H1 (cell line): ENCODE measurements around the gene LCLAT1. TPM values are rescaled to one million over a fixed set of nuclear protein-coding genes. Genes with fewer than 3 reads are reported as not detected.

Experiments
- CTCF ChIA-PET: fragments of 300-600 bp; sonication (Branson Sonifier 250); formaldehyde crosslinking; loops from one replicate; lab custom pipeline; 2021; ENCODE audit not compliant: partially characterized antibody; lab: Charles Lee
- POLR2A ChIA-PET: fragments of 300-600 bp; sonication (Branson Sonifier 250); formaldehyde crosslinking; loops from one replicate; lab custom pipeline; 2021; ENCODE audit warnings: inconsistent platforms; ENCODE audit not compliant: partially characterized antibody; lab: Charles Lee
- DNase-seq, 2 experiments: peaks; one replicate each; pipeline versions ENCODE4 v3.0.0 to v3.0.0-alpha.2; 2010 to 2022; ENCODE audit warnings: low spot score in 2 of 2, low read depth in 1 of 2, mixed read lengths in 1 of 2
- FAIRE-seq: peaks from 2 replicates; lab custom pipeline; 2011; peaks lifted over from hg19 to GRCh38; lab: Jason Lieb, UNC
- H2AFZ ChIP-seq: 2 replicates; pipeline ENCODE4 v1.8.1; 2012; ENCODE audit warnings: low read length, inconsistent platforms
- H2AK5ac ChIP-seq: 2 replicates; pipeline ENCODE4 v1.6.1; 2013; ENCODE audit warnings: low read depth, low read length
- H2BK120ac ChIP-seq: replicated peaks from 2 replicates; pipeline ENCODE3; 2013; ENCODE audit warnings: low read depth, low read length, inconsistent platforms
- H2BK12ac ChIP-seq: 2 replicates; pipeline ENCODE4 v1.6.1; 2013; ENCODE audit warnings: low read depth, low read length
- H2BK15ac ChIP-seq: 2 replicates; pipeline ENCODE4 v1.6.1; 2013; ENCODE audit warnings: low read length
- H2BK20ac ChIP-seq: 2 replicates; pipeline ENCODE4 v1.6.1; 2013; ENCODE audit warnings: low read length
- H2BK5ac ChIP-seq: 2 replicates; pipeline ENCODE4 v1.6.1; 2013; ENCODE audit warnings: low read depth, low read length
- H3K14ac ChIP-seq: 2 replicates; pipeline ENCODE4 v1.6.1; 2013; ENCODE audit warnings: inconsistent platforms; ENCODE audit not compliant: insufficient read length
- H3K18ac ChIP-seq: 2 replicates; pipeline ENCODE4 v1.6.1; 2013; ENCODE audit warnings: low read length; ENCODE audit errors: extremely low read depth
- H3K23ac ChIP-seq: 2 replicates; pipeline ENCODE4 v1.6.1; 2013; ENCODE audit warnings: inconsistent platforms; ENCODE audit not compliant: insufficient read length
- H3K23me2 ChIP-seq: 2 replicates; pipeline ENCODE4 v1.6.1; 2013; ENCODE audit warnings: low read depth, low read length
- H3K27ac ChIP-seq: 2 replicates; pipeline ENCODE4 v1.6.1; 2011; ENCODE audit warnings: low read depth, low read length, inconsistent platforms
- H3K27me3 ChIP-seq, 4 experiments: replicated peaks in 1 of 4; 1 replicate in 1 of 4; 2 replicates in 3 of 4; pipeline versions ENCODE4 v1.6.1 to v1.8.1; 2011 to 2013; ENCODE audit warnings: low read length in 3 of 4, mild to moderate bottlenecking in 3 of 4, inconsistent platforms in 2 of 4, mixed read lengths in 2 of 4, moderate library complexity in 1 of 4; ENCODE audit not compliant: control insufficient read depth in 3 of 4, insufficient read depth in 3 of 4; ENCODE audit errors: extremely low read depth in 1 of 4
- H3K36me3 ChIP-seq, 4 experiments: 2 replicates each; pipeline versions ENCODE4 v1.6.1 to v1.8.1; 2011 to 2013; ENCODE audit warnings: mild to moderate bottlenecking in 4 of 4, low read length in 3 of 4, moderate library complexity in 2 of 4, control low read depth in 1 of 4, inconsistent platforms in 1 of 4; ENCODE audit not compliant: insufficient read depth in 4 of 4, control insufficient read depth in 2 of 4
- H3K4ac ChIP-seq: replicated peaks from 2 replicates; pipeline ENCODE3; 2013; ENCODE audit warnings: low read length, low read depth, mixed read lengths, inconsistent platforms; ENCODE audit not compliant: insufficient read length
- H3K4me1 ChIP-seq, 4 experiments: replicated peaks in 1 of 4; 1 replicate in 1 of 4; 2 replicates in 3 of 4; pipeline versions ENCODE4 v1.6.1 to v1.8.1; 2011 to 2013; ENCODE audit warnings: low read length in 3 of 4, inconsistent platforms in 2 of 4, mixed read lengths in 1 of 4; ENCODE audit not compliant: insufficient read depth in 4 of 4, control insufficient read depth in 3 of 4
- H3K4me2 ChIP-seq, 2 experiments: 2 replicates each; pipeline versions ENCODE4 v1.6.1 to v1.8.1; 2011 to 2013; ENCODE audit warnings: low read depth in 2 of 2, low read length in 2 of 2, control low read depth in 1 of 2, inconsistent platforms in 1 of 2, mild to moderate bottlenecking in 1 of 2; ENCODE audit not compliant: insufficient read depth in 1 of 2
- H3K4me3 ChIP-seq, 4 experiments: fragments of 200-600, 300-600 bp in 1 of 4; sonication (generic), shearing (Covaris generic), sonication (Bioruptor Twin) in 1 of 4; 2 replicates each; pipeline versions ENCODE4 v1.5.1 to v1.8.1; 2011 to 2016; ENCODE audit warnings: low read length in 4 of 4, low read depth in 3 of 4, control low read depth in 2 of 4, inconsistent platforms in 2 of 4, mild to moderate bottlenecking in 2 of 4, mixed read lengths in 1 of 4, moderate library complexity in 1 of 4; ENCODE audit not compliant: insufficient read depth in 2 of 4; ENCODE audit errors: extremely low read depth in 1 of 4
- H3K56ac ChIP-seq: replicated peaks from 2 replicates; pipeline ENCODE3; 2013; ENCODE audit warnings: low read depth, mild to moderate bottlenecking, mixed read lengths, low read length, inconsistent platforms; ENCODE audit not compliant: insufficient read length
- H3K79me1 ChIP-seq: 2 replicates; pipeline ENCODE4 v1.6.1; 2013; ENCODE audit warnings: low read depth, low read length, control low read depth
- H3K79me2 ChIP-seq, 2 experiments: 2 replicates each; pipeline versions ENCODE4 v1.6.1 to v1.8.1; 2012 to 2013; ENCODE audit warnings: low read length in 2 of 2, mild to moderate bottlenecking in 2 of 2, inconsistent platforms in 1 of 2; ENCODE audit not compliant: insufficient read depth in 2 of 2, control insufficient read depth in 1 of 2
- H3K9ac ChIP-seq, 4 experiments: replicated peaks in 1 of 4; 1 replicate in 1 of 4; 2 replicates in 3 of 4; pipeline versions ENCODE4 v1.6.1 to v1.8.1; 2011 to 2013; ENCODE audit warnings: low read depth in 3 of 4, low read length in 3 of 4, control low read depth in 2 of 4, mild to moderate bottlenecking in 2 of 4, moderate library complexity in 2 of 4, inconsistent platforms in 1 of 4; ENCODE audit errors: extremely low read depth in 1 of 4
- H3K9me3 ChIP-seq, 2 experiments: 2 replicates each; pipeline versions ENCODE4 v1.6.1 to v1.8.1; 2012 to 2013; ENCODE audit warnings: mild to moderate bottlenecking in 2 of 2, moderate library complexity in 2 of 2, control low read depth in 1 of 2, inconsistent platforms in 1 of 2, low read depth in 1 of 2, low read length in 1 of 2, mixed read lengths in 1 of 2; ENCODE audit not compliant: insufficient read depth in 2 of 2
- H4K20me1 ChIP-seq, 2 experiments: replicated peaks in 1 of 2; 2 replicates each; pipeline versions ENCODE3 to v1.8.1; 2011 to 2013; ENCODE audit warnings: inconsistent platforms in 2 of 2, low read length in 2 of 2, mild to moderate bottlenecking in 1 of 2; ENCODE audit not compliant: insufficient read depth in 2 of 2, control insufficient read depth in 1 of 2
- H4K5ac ChIP-seq: 2 replicates; pipeline ENCODE4 v1.6.1; 2013; ENCODE audit warnings: low read length, low read depth, mixed read lengths, inconsistent platforms; ENCODE audit not compliant: insufficient read length
- H4K8ac ChIP-seq: 2 replicates; pipeline ENCODE4 v1.8.0; 2013; ENCODE audit warnings: mild to moderate bottlenecking, moderate library complexity, low read length, inconsistent platforms; ENCODE audit not compliant: insufficient read depth; ENCODE audit errors: extremely low read depth
- H4K91ac ChIP-seq: replicated peaks from 2 replicates; pipeline ENCODE3; 2013; ENCODE audit warnings: low read length, mixed read lengths, inconsistent platforms; ENCODE audit not compliant: insufficient read length
- BCL11A ChIP-seq, 2 experiments: IDR thresholded peaks; one replicate each; pipeline ENCODE4 v1.6.1; 2011; ENCODE audit warnings: low read depth in 2 of 2, low read length in 2 of 2, mild to moderate bottlenecking in 2 of 2
- CEBPB ChIP-seq: IDR thresholded peaks from 2 replicates; pipeline ENCODE4 v1.6.1; 2012; ENCODE audit warnings: low read depth, low read length
- CHD1 ChIP-seq: IDR thresholded peaks from 2 replicates; pipeline ENCODE4 v1.6.1; 2012; ENCODE audit warnings: low read depth, low read length, improper control_type of control experiment
- CHD2 ChIP-seq: IDR thresholded peaks from 2 replicates; pipeline ENCODE4 v1.6.1; 2012; ENCODE audit warnings: low read length, improper control_type of control experiment
- CTCF ChIP-seq, 3 experiments: IDR thresholded peaks; 1 replicate in 2 of 3; 2 replicates in 1 of 3; pipeline versions ENCODE4 v1.5.1 to v1.6.1; 2011; ENCODE audit warnings: low read length in 3 of 3, mild to moderate bottlenecking in 3 of 3, inconsistent platforms in 2 of 3, low read depth in 1 of 3, moderate library complexity in 1 of 3; ENCODE audit not compliant: insufficient read depth in 1 of 3; ENCODE audit errors: control extremely low read depth in 1 of 3
- GTF2F1 ChIP-seq: IDR thresholded peaks from 2 replicates; pipeline ENCODE4 v1.6.1; 2012; ENCODE audit warnings: low read depth, low read length, improper control_type of control experiment, borderline replicate concordance
- JUND ChIP-seq: IDR thresholded peaks from 2 replicates; pipeline ENCODE4 v1.6.1; 2011; ENCODE audit warnings: mild to moderate bottlenecking, improper control_type of control experiment, low read length
- MAX ChIP-seq: IDR thresholded peaks from 2 replicates; pipeline ENCODE4 v1.6.1; 2012; ENCODE audit warnings: inconsistent platforms
- SAP30 ChIP-seq: fragments of 300-600 bp; sonication (generic); IDR thresholded peaks from 2 replicates; pipeline ENCODE4 v1.7.1; 2012; ENCODE audit warnings: low read length, moderate library complexity, mild to moderate bottlenecking, inconsistent platforms; ENCODE audit not compliant: insufficient read depth, insufficient replicate concordance
- SIX5 ChIP-seq: IDR thresholded peaks from 2 replicates; pipeline ENCODE4 v1.6.1; 2011; ENCODE audit warnings: mild to moderate bottlenecking, low read depth, low read length
- TCF12 ChIP-seq: IDR thresholded peaks from 2 replicates; pipeline ENCODE4 v1.6.1; 2011; ENCODE audit warnings: low read depth, mild to moderate bottlenecking, low read length
- WGBS, 2 experiments: shearing (Covaris generic) in 1 of 2; methylation state at CpG; one replicate each; pipeline versions ENCODE4 v1.1.6 to v1.1.7; 2013 to 2015; ENCODE audit warnings: low lambda C conversion rate in 2 of 2, mixed read lengths in 2 of 2, inconsistent platforms in 1 of 2, low coverage in 1 of 2, missing lambda C conversion rate in 1 of 2; ENCODE audit not compliant: insufficient replicate concordance in 2 of 2, insufficient coverage in 1 of 2, insufficient read length in 1 of 2; ENCODE audit errors: extremely low coverage in 1 of 2, missing lambda C conversion rate in 1 of 2; 5-methylcytosine and 5-hydroxymethylcytosine counted together
- polyA plus RNA-seq, 7 experiments: library from polyadenylated mRNA; depleted of rRNA in 3 of 7; stranded (reverse) in 5 of 7; unstranded in 2 of 7; fragments of >200 nt in 5 of 7; fragments of 200-250 nt in 2 of 7; gene quantifications; 1 replicate in 5 of 7; 2 replicates in 1 of 7; 4 replicates in 1 of 7; pipeline versions ENCODE4 v1.2.1 to v1.2.3, GENCODE V29; 2011 to 2013; ENCODE audit warnings: missing spikeins in 2 of 7, mixed read lengths in 2 of 7
- total RNA-seq: library from RNA; stranded (reverse); fragmentation: NEBNext Ultra II Directional; extraction: Animal tissue kit (Norgen Biotek cat#: 25700); gene quantifications from 2 replicates; pipeline ENCODE4 v1.2.1, GENCODE V29; 2021
- TF ChIP-seq, protein P1 (sequence below): IDR thresholded peaks from 2 replicates; pipeline ENCODE4 v1.6.1; 2012; ENCODE audit warnings: inconsistent platforms

Gene LCLAT1
- total and polyA plus RNA-seq, 2 of the 8 experiments (the other 6 are each of a cell fraction or from before 2014, with no cell fraction given): 7.6 to 22.0 TPM

DNA sequence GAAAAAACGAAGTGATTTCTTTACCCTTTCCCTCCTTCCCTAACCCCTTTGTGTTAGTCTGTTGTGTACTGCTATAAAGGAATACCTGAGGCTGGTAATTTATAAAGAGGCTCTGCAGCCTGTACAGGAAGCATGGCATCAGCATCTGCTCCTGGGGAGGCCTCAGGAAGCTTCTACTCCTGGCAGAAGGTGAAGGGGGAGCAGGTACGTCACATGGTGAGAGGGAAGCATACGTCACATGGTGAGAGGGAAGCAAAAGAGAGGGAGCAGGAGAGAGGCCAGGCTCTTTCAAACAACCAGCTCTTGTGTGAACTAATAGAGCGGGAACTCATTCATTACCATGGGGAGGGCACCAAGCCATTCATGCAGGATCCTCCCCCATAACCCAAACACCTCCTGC, 234.0 kb downstream of the LCLAT1 start:
- H2BK120ac ChIP-seq: no peak overlapping the region
- no peak overlapping the region for H3K4me2 ChIP-seq
- FAIRE-seq: no peak
- H4K8ac ChIP-seq: no peak overlapping the region
- H4K20me1 ChIP-seq: no peaks in the 10 kb centered on the region
- no peak overlapping the region for H3K4ac ChIP-seq
- no peak overlapping the region for H2AFZ ChIP-seq
- no peaks in the 10 kb centered on the region for H3K4me1 ChIP-seq
- H3K79me2 ChIP-seq: no peaks in the 10 kb centered on the region
- no peaks in the 10 kb centered on the region; the same call in 1 of the 2 replicates for H3K79me1 ChIP-seq
- no peak overlapping the region for H4K5ac ChIP-seq
- H3K9ac ChIP-seq: no peak overlapping the region
- POLR2A ChIA-PET: no interaction called here
- H3K14ac ChIP-seq: no peak overlapping the region
- CTCF ChIA-PET: interaction anchor here (1.2 to 1.7 kb wide), 2 partner anchors 30 to 442 kb away, joined by 3 to 6 read pairs; no protein-coding TSS in a partner anchor
- DNase-seq: no peak
- H4K91ac ChIP-seq: no peak overlapping the region
- no peak overlapping the region for H3K56ac ChIP-seq
- no peak overlapping the region for H2AK5ac ChIP-seq
- H3K27me3 ChIP-seq: no peaks in the 10 kb centered on the region
- WGBS, 2 experiments: 83% methylated on average over 4 of the region's 4 CpGs; no CpG with 5 or more reads in 1 of the 2 experiments
- H3K27ac ChIP-seq: no peak overlapping the region
- H2BK12ac ChIP-seq: no peak overlapping the region
- no peak overlapping the region for H2BK5ac ChIP-seq
- H3K4me3 ChIP-seq: no peak overlapping the region
- no peaks in the 10 kb centered on the region for H3K9me3 ChIP-seq
- H3K23me2 ChIP-seq: no peaks in the 10 kb centered on the region
- no peak overlapping the region for H2BK20ac ChIP-seq
- H2BK15ac ChIP-seq: no peak overlapping the region
- no peaks in the 10 kb centered on the region for H3K36me3 ChIP-seq
- no peak overlapping the region for H3K23ac ChIP-seq
- H3K18ac ChIP-seq: no peak overlapping the region
- no peak for TF ChIP-seq CHD1
- TF ChIP-seq SIX5: no peak
- no peak for TF ChIP-seq BCL11A (IDR thresholded peaks at IDR 0.05; ENCODE audit: low read depth in 2 of 2, low read length in 2 of 2)
- no peak for TF ChIP-seq CHD2
- no peak for TF ChIP-seq CTCF (IDR thresholded peaks at IDR 0.05; ENCODE audit: control extremely low read depth in 1 of 3, insufficient read depth in 1 of 3, low read depth in 1 of 3, low read length in 3 of 3)
- TF ChIP-seq TCF12: no peak
- TF ChIP-seq JUND: no peak
- TF ChIP-seq GTF2F1: no peak
- no peak for TF ChIP-seq CEBPB
- TF ChIP-seq, protein P1, sequence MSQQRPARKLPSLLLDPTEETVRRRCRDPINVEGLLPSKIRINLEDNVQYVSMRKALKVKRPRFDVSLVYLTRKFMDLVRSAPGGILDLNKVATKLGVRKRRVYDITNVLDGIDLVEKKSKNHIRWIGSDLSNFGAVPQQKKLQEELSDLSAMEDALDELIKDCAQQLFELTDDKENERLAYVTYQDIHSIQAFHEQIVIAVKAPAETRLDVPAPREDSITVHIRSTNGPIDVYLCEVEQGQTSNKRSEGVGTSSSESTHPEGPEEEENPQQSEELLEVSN: no peak
- TF ChIP-seq SAP30: no peak
- TF ChIP-seq MAX: no peak
